ENCODE data around the gene GIGYF1.

- TF ChIP-seq POLR2A (IDR thresholded peaks at IDR 0.05): no peak
- TF ChIP-seq CTCF (IDR thresholded peaks at IDR 0.05): no peak
- no peak for TF ChIP-seq EP300 (IDR thresholded peaks at IDR 0.05)
Observed at GRCh38 chr7:100723732-100724275, 29.8 kb upstream of the GIGYF1 start.
